HCT116 (cell line): Measurements from ENCODE around the gene PIGX.

ENCODE experiments used
- CEBPB ChIP-seq: IDR thresholded peaks from 2 replicates; pipeline ENCODE4 v1.6.1; 2012; ENCODE audit warnings: low read depth
- CTCF ChIP-seq, 3 experiments: fragments of 200-600 bp in 1 of 3; sonication (generic) in 1 of 3; IDR thresholded peaks in 2 of 3; conservative IDR thresholded peaks in 1 of 3; 2 replicates each; pipeline ENCODE4 v1.5.1; 2012 to 2017; ENCODE audit warnings: low read depth in 2 of 3, low read length in 2 of 3, antibody characterized with exemption in 1 of 3, borderline replicate concordance in 1 of 3, control low read depth in 1 of 3, mild to moderate bottlenecking in 1 of 3, mixed read lengths in 1 of 3, mixed run types in 1 of 3, moderate library complexity in 1 of 3; ENCODE audit not compliant: insufficient read depth in 1 of 3
- POLR2A ChIP-seq: IDR thresholded peaks from 2 replicates; pipeline ENCODE4 v1.7.0; 2011; ENCODE audit warnings: borderline replicate concordance; ENCODE audit not compliant: insufficient read depth, insufficient read length; ENCODE audit errors: extremely low read depth
- POLR2AphosphoS5 ChIP-seq: IDR thresholded peaks from 2 replicates; pipeline ENCODE4 v1.6.1; 2011; ENCODE audit warnings: mild to moderate bottlenecking, low read depth, low read length, moderate library complexity
- SP1 ChIP-seq: IDR thresholded peaks from 2 replicates; pipeline ENCODE4 v1.6.1; 2012; ENCODE audit warnings: low read depth
- TF ChIP-seq, protein P1 (sequence below): IDR thresholded peaks from 2 replicates; pipeline ENCODE4 v1.6.1; 2011; ENCODE audit warnings: mild to moderate bottlenecking, low read length, moderate library complexity; ENCODE audit not compliant: insufficient replicate concordance; ENCODE audit errors: extremely low read depth

- no peak for TF ChIP-seq CEBPB
- TF ChIP-seq POLR2A: no peak
- no peak for TF ChIP-seq POLR2AphosphoS5
- no peak for TF ChIP-seq CTCF (IDR thresholded peaks at IDR 0.05 in 2 of 3, conservative IDR thresholded peaks at IDR 0.05 in 1 of 3; ENCODE audit: borderline replicate concordance in 1 of 3, insufficient read depth in 1 of 3, low read depth in 2 of 3, low read length in 2 of 3)
- TF ChIP-seq SP1: no peak
- TF ChIP-seq, protein P1, sequence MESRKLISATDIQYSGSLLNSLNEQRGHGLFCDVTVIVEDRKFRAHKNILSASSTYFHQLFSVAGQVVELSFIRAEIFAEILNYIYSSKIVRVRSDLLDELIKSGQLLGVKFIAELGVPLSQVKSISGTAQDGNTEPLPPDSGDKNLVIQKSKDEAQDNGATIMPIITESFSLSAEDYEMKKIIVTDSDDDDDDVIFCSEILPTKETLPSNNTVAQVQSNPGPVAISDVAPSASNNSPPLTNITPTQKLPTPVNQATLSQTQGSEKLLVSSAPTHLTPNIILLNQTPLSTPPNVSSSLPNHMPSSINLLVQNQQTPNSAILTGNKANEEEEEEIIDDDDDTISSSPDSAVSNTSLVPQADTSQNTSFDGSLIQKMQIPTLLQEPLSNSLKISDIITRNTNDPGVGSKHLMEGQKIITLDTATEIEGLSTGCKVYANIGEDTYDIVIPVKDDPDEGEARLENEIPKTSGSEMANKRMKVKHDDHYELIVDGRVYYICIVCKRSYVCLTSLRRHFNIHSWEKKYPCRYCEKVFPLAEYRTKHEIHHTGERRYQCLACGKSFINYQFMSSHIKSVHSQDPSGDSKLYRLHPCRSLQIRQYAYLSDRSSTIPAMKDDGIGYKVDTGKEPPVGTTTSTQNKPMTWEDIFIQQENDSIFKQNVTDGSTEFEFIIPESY: no peak
Observed at GRCh38 chr3:196706327-196706726, 5.8 kb upstream of the PIGX start.
